Fibroblast of skin of right quadriceps (primary cell): ENCODE results near the gene MBLAC2.
A peak's percentile ranks its signal among the peaks of the same experiment; 100 is the strongest.

Experiments used
- DNase-seq: peaks from one replicate; pipeline ENCODE4 v3.0.0-alpha.2; 2013

MBLAC2 gene

DNA sequence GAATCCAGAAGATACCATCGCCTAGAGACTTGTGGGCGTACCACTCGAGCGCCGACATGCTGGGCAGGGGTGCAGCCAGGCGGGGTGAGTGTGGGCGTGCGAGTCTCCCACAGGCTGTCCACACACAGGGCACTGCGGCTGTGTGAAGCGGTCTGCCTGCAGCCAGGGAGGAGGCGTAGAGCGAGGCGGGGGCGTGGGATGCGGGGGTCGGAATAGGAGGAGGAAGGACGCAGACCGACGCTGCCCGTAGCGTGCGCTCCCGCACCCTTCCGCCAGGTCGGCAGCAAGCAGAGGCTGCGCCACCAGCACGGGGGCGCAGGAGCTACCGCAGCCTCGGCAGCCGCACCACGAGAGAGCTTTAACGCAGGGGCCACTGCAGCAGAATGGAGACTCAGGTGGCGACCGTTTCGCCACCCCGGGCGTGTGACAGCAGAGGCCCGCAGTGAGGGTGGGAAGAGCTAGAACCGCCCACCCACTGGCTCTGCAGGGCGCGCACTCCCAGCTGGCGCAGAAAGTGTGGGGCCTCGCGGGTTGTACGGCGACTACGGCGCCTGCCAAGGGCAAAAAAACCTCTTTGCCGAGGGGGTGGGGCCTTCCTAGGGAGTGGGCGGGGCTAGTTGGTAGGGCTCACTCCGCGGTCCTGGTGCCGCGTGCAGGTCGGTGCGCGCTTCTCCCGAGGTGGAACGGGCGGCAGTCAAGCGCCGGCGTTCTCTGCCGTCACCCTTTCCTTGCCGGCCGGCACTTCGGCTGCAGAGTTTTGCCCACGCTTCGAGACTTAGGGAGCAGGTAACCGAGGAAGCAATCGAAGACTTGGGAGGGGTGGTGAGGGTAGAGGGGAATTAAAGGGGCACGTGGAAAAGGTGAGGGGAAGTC, at the start of gene MBLAC2, which contains the start of gene POLR3G:
Gene MBLAC2 (minus strand): TSS at position 537 of the 873 bp plus-strand sequence. CDS start 479 bp downstream, at position 58.
Gene POLR3G (plus strand): TSS at position 630 of the 873 bp plus-strand sequence. CDS start 10,704 bp downstream, outside the sequence.
- peak; percentile 91 for DNase-seq

DNA sequence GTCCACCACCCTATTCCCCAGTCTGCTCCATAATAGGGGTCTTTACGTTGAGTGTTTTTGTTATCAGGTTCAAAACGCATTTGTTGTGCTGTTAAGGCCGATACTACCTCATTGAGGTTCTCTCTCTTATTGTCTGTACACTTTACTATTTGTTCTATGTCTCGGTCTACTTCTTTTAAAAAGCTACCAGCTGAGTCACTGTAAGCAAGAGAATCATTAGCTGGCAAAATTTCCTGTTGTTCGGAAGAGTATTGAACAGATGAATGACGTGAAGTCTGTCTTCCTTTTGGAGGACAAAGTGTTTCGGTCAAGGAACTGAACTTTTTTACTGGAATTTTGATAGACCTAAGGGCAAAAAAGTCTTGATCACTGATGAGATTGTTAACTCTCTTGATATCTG, 44.5 kb upstream of the MBLAC2 start:
- no peak for DNase-seq

DNA sequence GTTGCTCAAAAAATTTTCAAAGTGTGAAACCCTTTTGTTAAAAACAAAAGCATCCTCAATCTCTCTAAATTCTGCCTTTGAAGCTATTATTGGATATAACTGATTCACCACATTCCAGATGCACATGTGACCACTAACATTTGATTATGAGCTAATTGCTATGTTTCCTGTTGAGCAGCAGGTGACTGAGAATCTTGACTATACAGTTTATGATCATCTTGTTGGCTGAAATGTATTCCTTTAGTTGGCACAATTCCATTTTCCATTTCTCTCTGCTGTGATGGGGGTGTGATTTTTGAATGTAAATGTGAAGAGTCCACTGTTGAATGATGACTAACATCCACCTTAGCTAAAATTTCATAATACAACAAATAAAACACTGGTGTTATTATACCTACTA, 44.1 kb upstream of the MBLAC2 start:
- DNase-seq, result peak; percentile 46

DNA sequence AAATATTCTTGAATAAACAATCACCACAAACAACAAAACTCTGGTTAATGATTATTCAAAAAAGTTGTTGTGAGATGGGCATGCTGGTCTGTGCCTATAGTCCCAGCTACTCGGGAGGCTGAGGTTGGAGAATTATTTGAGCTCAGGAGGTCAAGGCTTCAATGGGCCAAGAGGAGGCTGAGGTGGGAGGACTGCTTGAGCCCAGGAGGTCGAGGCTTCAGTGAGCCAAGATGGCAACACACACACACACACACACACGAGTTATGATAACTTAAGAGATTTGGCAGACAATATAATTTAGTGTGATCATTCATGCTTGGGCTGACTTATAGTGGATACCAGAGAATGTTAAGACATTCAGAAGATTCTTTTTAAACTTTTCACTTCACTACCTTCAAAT, 39.9 kb upstream of the MBLAC2 start:
- DNase-seq, result no peak

DNA sequence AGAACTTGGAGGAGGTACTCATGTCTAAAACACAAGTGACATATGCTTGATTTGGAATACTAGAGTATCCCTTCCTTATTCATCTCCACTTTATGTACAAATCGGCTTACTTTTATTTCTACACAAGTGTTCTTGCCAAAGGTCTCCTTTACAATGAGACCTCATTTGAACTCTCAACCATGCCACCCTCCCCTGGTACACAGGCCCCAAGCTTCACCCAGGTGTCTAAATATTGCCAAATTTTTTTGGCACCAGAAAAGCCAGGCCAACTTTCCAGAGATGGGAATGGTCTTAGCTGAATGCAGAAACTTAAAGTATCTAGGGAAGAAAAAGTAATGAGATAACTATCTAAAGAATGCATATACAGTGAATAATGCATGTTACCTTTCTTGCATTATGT, 35.9 kb upstream of the MBLAC2 start:
- no peak for DNase-seq

DNA sequence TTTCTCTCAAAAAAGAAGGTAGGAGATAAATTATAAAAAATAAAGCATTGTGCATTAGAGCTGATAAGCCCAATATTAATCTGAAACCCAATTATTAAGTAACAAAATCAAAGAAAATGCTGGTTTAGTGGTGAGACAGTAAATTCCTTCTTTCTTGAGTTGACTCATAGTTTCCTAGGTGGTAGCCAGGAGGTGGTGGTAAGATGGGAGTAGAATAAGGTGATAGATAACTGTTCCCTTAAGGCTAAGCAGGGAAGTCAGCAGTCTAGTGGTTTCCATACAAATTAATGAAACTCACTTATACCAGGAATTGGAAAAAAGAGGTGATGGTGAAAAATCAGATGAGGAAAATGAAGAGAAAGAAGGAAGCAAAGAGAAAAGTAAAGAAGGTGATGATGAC, 31.6 kb upstream of the MBLAC2 start:
- no peak for DNase-seq

DNA sequence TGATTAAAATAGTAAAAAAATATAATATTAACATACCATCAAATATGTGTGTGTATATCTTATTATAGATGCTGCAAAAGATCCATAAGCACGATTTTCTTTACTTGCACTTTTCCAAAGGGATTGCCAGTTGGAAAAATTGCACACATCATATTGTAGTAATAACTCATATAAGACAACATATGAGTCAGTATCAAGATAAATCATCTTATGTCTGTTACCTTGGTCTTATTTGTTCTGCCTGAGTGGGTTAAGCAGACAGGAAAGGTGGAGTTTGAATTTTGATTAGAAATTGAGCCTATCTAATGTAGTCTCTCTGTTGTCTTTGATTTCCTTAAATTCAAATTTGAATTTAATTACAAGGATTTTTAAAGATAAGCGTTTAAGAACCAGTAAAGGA, 30.2 kb upstream of the MBLAC2 start:
- DNase-seq, result no peak

DNA sequence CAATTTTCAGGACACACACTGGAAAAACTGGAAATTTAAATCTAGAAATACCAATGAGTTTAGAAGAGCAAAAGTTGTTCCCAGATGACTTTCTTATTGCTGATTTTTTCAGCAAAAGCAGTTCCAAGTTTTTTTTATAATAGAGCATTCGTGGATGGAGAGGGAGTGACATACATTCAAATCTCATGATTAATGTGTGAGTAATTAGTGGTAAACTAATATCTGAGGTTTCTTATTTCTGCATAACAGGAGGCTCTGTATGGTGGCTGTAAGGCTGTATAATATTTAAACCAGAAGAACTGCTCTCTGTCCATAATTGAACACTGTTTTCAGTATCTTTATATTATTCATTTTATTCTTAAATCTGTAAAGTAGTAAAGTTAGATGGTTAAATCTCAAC, 29.0 kb upstream of the MBLAC2 start:
- DNase-seq, result no peak

DNA sequence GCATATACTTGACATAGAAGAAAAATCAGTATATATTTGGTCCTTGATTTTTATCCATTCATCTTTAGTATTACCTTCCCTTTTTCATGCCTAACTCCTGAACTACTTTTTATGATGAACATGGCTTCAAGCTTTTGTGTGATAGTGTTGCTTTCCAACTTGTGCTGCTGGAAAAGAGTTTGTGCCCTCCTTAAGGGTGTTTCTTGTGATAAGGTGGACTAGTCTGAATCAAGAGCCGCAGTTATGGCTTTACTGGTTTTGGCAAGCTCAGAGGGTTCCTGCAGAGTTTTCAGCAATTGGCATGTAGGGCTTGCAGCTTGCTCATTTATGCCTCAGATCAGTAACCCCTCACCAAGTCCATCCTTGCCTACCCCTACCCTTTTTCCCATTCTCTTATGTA, 20.6 kb upstream of the MBLAC2 start:
- no peak for DNase-seq

DNA sequence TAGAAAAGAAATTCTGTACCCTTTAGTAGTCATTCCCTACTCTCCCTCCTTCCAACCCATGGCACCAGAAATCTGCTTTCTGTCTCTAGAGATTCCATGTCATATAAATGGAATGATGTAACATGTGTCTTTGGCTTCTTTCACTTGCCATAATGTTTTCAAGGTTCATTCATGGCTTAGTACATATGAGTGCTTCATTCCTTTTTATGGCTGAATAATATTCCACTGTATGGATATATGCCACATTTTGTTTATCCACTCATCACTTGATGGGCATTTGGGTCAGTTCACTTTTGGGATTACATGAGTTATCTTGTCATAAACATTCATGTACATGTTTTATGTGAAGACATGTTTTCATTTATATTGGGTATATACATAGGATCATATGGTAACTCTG, 19.5 kb upstream of the MBLAC2 start:
- no peak for DNase-seq

DNA sequence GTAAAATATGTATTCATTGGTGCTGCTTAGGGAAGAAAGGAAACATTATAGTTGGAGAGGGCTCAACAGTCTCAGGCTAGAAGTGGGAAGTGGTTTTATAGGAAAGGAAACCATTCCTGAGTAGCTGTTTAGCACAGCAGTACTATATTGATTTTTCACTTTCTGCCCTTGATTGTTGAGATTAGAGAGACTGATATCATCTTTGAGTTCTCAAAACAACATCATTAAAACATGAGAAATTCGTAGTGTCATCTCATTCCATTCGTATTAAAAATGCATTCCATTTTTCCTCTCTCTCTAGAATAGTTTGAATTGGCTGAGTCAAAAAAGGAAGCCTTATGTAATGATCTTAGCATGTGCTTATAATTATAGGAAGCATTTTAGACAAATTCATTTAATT, 14.2 kb upstream of the MBLAC2 start:
- peak; percentile 81 for DNase-seq

DNA sequence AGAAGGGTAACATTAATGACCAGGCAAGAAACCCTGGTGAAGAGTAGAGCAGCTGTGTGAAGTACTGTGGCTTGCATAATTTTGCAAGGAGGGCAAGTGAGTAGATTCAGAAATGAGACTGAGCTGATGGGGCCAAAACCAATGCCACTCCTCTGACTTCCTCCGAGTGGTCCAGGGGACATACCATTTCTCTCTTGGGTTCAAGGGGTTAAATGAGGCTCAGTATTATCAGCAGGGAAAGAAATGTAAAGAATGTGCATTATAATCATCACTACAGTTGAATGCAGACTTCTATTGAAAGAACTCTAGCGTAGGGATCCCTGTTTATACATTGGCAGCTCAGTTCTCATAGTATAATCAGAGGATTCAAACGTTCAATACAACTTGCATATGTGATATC, 10.0 kb upstream of the MBLAC2 start:
- peak; percentile 18 for DNase-seq

DNA sequence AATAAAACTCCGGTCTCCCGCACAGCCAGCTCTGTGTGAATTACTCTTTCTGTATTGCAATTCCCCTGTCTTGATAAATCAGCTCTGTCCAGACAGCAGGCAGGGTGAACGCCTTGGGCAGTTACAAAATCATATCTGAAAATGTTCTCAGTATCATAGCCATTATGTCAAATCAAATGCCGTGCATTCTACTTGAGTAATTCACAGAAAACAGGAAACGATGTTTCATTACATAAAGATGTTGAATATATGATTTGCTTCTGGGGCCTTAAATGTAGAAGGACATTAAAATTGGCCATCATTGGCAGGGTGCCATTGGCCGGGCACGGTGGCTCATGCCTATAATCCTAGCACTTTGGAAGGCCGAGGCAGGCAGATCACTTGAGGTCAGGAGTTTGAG, 8.6 kb upstream of the MBLAC2 start:
- DNase-seq, result no peak

DNA sequence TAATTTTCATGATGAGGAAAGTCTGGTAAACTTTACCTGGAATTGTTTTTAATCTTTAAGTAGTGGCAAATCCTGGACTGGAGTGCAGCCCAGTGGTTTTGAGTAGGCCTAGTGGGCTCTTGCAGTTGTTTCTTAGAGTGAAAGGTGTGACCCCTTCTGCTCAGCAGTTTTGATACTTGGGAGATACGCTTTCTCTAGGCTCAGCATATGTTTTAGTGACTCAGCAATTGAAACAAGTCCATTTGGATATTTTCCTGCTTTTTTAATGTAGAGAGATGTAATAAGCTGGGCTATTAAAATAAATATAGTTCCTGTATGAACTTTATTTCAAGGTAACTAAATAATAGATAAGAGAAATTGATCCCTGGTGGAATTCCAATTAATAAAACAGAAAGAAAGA, 6.1 kb upstream of the MBLAC2 start:
- DNase-seq, result no peak

DNA sequence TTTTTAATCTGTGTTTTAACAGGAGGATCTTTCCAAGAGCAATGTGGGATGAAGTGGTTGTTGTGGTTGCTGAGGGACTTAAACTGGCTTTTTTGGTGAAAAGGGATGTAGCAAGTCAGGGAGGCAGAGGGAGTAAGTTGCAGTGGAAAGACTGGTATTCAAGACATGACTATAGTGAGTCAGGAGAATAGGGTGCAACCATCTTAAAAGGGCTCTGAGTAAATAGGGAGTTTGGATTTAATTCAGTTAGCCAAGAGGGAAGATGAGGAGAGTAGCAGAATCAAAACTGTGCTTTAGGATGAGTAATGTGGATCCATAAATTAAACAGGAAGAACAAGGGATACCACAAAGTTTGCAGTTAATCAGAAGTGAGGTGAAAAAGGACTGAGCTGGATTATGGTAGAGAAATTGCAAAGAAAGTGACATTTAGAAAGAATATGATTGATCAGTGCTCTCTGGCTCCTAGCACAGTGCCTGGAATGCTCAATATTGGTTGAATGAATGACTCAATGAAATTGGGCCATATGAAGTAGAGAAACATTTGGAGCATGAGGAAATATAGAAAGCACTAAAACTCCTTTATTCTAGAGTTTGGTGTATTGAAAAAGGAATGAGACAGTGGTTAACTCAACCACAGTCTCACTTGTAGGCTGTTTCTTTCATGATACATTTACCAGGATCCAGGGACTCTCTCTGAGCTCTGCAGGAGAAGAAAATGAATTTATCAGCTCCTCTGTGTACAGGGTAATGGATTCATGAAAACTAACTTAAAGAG, 5.2 kb upstream of the MBLAC2 start:
- peak; percentile 46 for DNase-seq

DNA sequence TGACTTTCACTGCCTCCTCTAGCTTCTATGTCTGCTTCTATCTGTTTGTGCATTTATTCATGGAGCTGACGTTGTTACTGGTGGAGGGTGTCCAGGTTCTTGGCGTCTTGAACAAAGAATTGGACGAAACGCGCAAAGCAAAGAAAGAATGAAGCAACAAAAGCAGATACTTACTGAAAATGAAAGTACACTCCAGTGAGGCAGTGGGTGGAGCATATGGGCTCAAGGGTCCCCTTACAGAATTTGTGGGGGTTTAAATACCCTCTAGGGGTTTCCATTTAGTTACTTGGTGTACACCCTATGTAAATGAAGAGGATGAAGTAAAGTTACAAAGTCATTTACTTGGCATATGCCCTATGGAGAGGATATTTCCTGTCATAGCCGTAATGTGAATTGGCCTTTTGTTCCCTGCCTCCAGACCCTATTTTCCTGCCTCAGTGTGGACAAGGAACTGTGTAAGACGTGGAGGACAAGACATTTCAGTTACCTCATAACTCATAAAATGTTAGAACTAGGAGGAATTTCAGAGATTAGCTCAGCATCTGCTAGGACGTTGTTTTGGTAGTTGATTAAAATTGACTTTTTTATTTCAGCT, 3.1 kb upstream of the MBLAC2 start:
- no peak for DNase-seq

DNA sequence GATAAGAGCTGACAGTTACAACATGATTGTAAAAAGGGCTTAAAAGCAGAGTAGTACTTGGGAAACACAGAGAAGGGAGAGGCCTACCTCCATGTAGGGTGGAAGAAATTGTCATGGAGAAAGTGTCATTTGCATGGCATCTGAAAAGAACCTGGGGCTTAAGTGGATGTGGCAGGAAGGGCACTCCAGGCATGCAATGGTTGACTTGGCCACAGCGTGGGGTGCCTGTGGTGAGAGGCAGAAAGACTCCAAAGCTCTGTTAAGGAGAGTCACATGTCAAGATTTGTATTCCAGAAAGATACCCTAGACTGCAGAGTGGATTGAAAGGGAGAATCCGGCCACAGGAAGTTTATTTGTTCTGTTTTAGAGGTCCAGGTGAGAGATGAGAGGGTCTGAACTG, 2.5 kb upstream of the MBLAC2 start:
- no peak for DNase-seq

DNA sequence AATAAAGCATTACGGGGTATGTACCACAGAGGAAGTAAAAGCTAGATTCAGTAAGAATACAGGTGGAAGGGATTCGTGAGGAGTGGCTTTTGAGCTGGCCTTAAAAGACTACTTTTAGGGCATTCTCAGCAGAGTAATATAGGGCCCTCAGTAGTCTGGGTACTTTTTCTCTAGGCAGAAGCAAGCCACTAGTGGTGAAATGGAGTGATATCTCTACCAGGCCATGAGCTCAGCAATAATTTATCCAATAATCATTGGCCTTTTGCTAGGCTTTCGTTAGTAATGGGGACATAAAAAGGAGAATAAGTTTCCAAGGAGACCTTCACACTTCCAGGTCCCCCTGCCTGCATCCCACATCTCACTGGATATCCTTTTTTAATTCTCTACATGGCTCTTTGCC, 1.8 kb upstream of the MBLAC2 start:
- no peak for DNase-seq

DNA sequence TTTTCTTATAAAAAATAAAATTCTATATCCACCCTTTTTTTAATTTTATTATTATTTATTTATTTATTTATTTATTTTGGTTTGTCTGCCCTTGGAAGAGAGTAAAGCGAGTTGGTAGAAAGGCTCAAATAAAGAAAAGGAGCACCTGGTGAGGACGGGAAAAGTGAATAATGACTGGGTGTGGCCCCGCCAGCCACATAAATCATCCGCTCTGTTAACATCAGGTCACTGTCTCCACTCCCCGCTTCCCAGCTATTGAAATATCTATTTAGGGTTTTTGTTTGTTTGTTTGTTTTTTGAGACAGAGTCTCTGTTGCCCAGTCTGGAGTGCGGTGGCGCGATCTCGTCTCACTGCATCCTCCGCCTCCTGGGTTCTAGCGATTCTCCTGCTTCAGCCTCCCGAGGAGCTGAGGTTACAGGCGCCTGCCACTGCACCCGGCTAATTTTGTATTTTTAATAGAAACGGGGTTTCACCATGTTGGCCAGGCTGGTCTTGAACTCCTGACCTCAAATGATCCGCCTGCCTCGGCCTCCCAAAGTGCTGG, 937 bp upstream of the MBLAC2 start:
- no peak for DNase-seq

DNA sequence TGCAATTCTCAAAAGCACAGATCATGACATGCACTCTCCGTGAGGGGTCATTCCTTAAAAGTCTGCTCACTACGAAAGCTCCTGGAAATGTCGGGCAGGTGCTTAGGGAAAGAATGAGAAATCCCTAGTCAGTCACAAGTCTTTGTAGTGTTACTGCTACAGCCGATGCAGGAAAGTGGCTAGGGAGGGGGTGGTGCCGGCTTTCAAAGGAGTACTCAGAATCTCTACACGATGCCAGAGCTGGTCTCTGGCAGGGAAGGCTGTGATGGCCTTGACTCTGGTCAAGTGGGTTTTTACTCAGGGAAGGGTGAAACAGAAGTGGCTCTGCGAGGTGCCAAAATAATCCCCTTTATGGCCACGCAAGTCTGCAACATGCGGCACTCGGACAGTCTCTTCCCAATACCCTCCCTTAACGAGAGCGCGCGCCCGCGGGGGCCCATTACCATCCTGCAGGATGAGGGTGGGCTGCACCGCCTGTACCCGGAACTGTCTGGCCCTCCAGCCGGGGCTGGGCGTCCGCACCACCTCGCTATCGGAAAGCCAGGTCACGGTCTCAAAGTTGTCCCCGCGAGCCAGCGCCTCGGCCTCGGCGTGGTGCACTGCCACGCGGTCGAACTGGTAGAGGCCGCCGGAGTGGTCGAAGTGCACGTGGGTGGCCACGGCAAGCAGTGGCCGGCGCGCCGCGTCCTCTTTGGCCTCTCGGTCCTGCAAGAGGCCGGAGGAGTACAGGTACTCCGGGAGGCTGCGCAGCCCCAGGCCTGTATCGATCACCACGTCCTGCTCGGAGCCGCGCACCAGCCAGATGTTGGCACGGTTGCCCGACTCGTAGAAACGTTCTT, 956 bp downstream of the MBLAC2 start:
- no peak for DNase-seq

DNA sequence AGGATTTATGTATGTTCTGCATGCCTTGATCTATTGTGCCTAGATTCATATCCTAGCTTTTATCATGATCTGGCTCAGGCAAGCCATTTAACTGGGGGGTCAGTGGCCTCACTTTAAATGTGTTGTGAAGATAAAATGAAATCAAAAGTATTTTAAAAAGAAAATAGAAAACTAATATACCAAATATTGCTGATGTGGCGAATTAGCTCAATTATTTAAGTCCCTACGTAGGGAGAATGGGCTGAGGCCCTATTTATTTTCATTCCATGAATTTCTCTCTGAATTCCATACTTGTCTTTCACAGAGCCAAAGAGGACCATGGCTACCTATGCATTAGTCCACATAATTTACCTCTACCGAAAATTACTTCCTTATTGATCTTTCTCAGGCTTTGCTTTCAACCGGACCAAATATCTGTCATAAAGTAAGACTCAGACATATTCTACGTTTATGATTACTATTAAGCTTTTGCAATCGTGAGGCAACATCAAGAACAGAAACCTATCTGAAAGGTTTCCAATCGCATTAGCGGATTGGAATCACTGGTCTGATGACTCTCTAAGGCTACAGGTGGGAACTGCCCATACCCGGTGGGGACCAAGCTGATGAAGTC, 1.7 kb downstream of the MBLAC2 start:
- DNase-seq, result no peak

DNA sequence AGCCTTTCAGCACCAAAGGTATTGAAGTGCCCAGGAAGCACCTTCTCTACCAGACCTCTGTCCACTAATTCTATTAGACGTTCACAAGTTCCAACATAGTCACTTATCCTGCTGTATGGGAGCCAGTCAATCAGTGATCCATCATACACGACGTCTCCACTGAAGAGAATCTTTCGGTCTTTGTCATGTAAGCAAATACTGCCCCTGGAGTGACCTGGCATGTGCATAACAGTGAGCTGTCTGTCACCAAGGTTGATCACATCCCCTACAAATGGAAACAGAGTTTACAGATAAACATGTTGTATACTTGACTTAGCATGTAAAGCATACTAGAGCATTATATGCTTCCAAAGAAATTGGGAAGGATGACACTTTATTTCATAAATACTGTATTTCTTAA, 13.3 kb downstream of the MBLAC2 start:
- DNase-seq, result no peak
